Esophagus muscularis mucosa (tissue), 4 donors: ENCODE measurements around the gene FRRS1. TPM values are rescaled to one million over a fixed set of nuclear protein-coding genes. Genes with fewer than 3 reads are reported as not detected.

Experiments used
- DNase-seq: peaks from one replicate; pipeline ENCODE4 v3.0.0-alpha.2; 2017; ENCODE audit errors: extremely low spot score
- H3K27ac ChIP-seq, 4 donors: fragments of 200-600 bp; sonication (generic); replicated peaks in 1 of 4; 1 replicate in 3 of 4; 2 replicates in 1 of 4; pipeline ENCODE4 v1.5.1; 2016 to 2019; ENCODE audit warnings: mild to moderate bottlenecking in 1 of 4
- H3K27me3 ChIP-seq, 4 donors: fragments of 200-600 bp; sonication (generic); one replicate each; pipeline versions ENCODE4 v1.5.1 to v1.6.0; 2016 to 2019
- H3K36me3 ChIP-seq, 4 donors: fragments of 200-600 bp; sonication (generic); one replicate each; pipeline ENCODE4 v1.5.1; 2016 to 2019
- H3K4me1 ChIP-seq, 4 donors: fragments of 200-600 bp; sonication (generic); one replicate each; pipeline ENCODE4 v1.5.1; 2016 to 2019
- H3K4me3 ChIP-seq, 4 donors: fragments of 200-600 bp; sonication (generic); 1 replicate in 2 of 4; 2 replicates in 2 of 4; pipeline ENCODE4 v1.5.1; 2016 to 2019; ENCODE audit warnings: mild to moderate bottlenecking in 4 of 4, moderate library complexity in 1 of 4
- H3K9me3 ChIP-seq, 4 donors: fragments of 200-600 bp; sonication (generic); 1 replicate in 3 of 4; 2 replicates in 1 of 4; pipeline ENCODE4 v1.5.1; 2016 to 2019
- CTCF ChIP-seq, 3 experiments: fragments of 200-600 bp in 2 of 3; fragments of 450-650 bp in 1 of 3; sonication (generic) in 2 of 3; IDR thresholded peaks; one replicate each; pipeline ENCODE4 v1.5.1; 2017 to 2019; ENCODE audit warnings: antibody characterized with exemption in 3 of 3, mild to moderate bottlenecking in 2 of 3, moderate library complexity in 1 of 3
- EP300 ChIP-seq: sonication (generic); formaldehyde crosslinking; IDR thresholded peaks from one replicate; pipeline ENCODE4 v1.6.1; 2017; ENCODE audit warnings: antibody characterized with exemption
- POLR2A ChIP-seq: fragments of 450-650 bp; IDR thresholded peaks from one replicate; pipeline ENCODE4 v1.6.1; 2017; ENCODE audit warnings: antibody characterized with exemption, moderate library complexity, mild to moderate bottlenecking, low read depth
- POLR2AphosphoS5 ChIP-seq, 2 donors: sonication (generic); formaldehyde crosslinking; IDR thresholded peaks; one replicate each; pipeline ENCODE4 v1.6.1; 2017; ENCODE audit warnings: antibody characterized with exemption in 2 of 2
- WGBS: methylation state at CpG from one replicate; pipeline ENCODE4 v1.1.5; 2018; 5-methylcytosine and 5-hydroxymethylcytosine counted together
- intact Hi-C: fragments of 100-400 bp; cut with DNase I; formaldehyde crosslinking; loops from one replicate; pipeline ENCODE4 v1.15.1; 2023
- total RNA-seq, 4 donors: library from RNA; depleted of rRNA; stranded (reverse); fragments of >200 nt; gene quantifications; one replicate each; pipeline versions ENCODE4 v1.1.0 to v1.2.1, GENCODE V29; 2016

FRRS1 gene
- total RNA-seq, 4 donors from 2014 or later: 3.0 to 5.0 (median 3.2) TPM

- H3K4me1 ChIP-seq: no peaks in the 10 kb centered on the region
- intact Hi-C loops: loop anchor here (5.0 kb wide), 1 partner anchor 529 kb away; no protein-coding TSS in a partner anchor
- H3K27me3 ChIP-seq: no peaks in the 10 kb centered on the region
- H3K9me3 ChIP-seq: no peaks in the 10 kb centered on the region
- H3K4me3 ChIP-seq: no peak overlapping the region
- peaks cover 0 to 43% (median 16%) of the 10 kb centered on the region in 4 donors for H3K36me3 ChIP-seq
- DNase-seq: no peak
- no peak overlapping the region for H3K27ac ChIP-seq
- WGBS: 97% methylated on average over 4 of the region's 4 CpGs
- TF ChIP-seq POLR2A (no peak), EP300 (no peak), CTCF (IDR thresholded peaks at IDR 0.05) (no peak), POLR2AphosphoS5 (IDR thresholded peaks at IDR 0.05) (no peak)
Observed at GRCh38 chr1:99710994-99711393, 55.4 kb downstream of the FRRS1 start.

- Histone ChIP-seq H3K4me1 (peaks cover 0 to 6% (median 3%) of the 10 kb centered on the region in 4 donors), H3K27me3 (no peaks in the 10 kb centered on the region), H3K27ac (no peak overlapping the region), H3K36me3 (peaks cover 0 to 33% (median 11%) of the 10 kb centered on the region in 4 donors), H3K9me3 (no peaks in the 10 kb centered on the region), H3K4me3 (no peak overlapping the region)
- TF ChIP-seq CTCF (IDR thresholded peaks at IDR 0.05): peak; percentile 81 to 88 (median 88)
- no peak for TF ChIP-seq EP300
- 13% methylated on average over 4 of the region's 4 CpGs for WGBS
- no peak for DNase-seq
- intact Hi-C loops: loop anchor here (5.0 kb wide), 1 partner anchor 225 kb away; no protein-coding TSS in a partner anchor
Observed at GRCh38 chr1:99707535-99708142, 58.8 kb downstream of the FRRS1 start.

GRCh38 chr1:99705385-99705784 is 61.0 kb downstream of the FRRS1 start:
- H3K27me3 ChIP-seq: no peaks in the 10 kb centered on the region
- intact Hi-C loops: loop anchor here (5.0 kb wide), 1 partner anchor 223 kb away; no protein-coding TSS in a partner anchor
- no peaks in the 10 kb centered on the region for H3K9me3 ChIP-seq
- peaks cover 0 to 6% (median 3%) of the 10 kb centered on the region in 4 donors for H3K4me1 ChIP-seq
- DNase-seq: no peak
- H3K36me3 ChIP-seq: peaks cover 0 to 14% (median 6%) of the 10 kb centered on the region in 4 donors
- no peak overlapping the region for H3K27ac ChIP-seq
- no peak overlapping the region for H3K4me3 ChIP-seq
- TF ChIP-seq EP300: no peak
- TF ChIP-seq POLR2A: no peak
- TF ChIP-seq CTCF (IDR thresholded peaks at IDR 0.05): no peak
- TF ChIP-seq POLR2AphosphoS5 (IDR thresholded peaks at IDR 0.05): no peak

GRCh38 chr1:99704356-99704816 is 62.0 kb downstream of the FRRS1 start:
- TF ChIP-seq CTCF (IDR thresholded peaks at IDR 0.05) (no peak), EP300 (no peak), POLR2AphosphoS5 (IDR thresholded peaks at IDR 0.05) (no peak), POLR2A (no peak)
- intact Hi-C loops: no loop called here
- Histone ChIP-seq H3K9me3 (no peaks in the 10 kb centered on the region), H3K27me3 (no peaks in the 10 kb centered on the region), H3K4me3 (no peak overlapping the region), H3K36me3 (peaks cover 0 to 8% (median 0%) of the 10 kb centered on the region in 4 donors), H3K27ac (no peak overlapping the region), H3K4me1 (peaks cover 0 to 6% (median 3%) of the 10 kb centered on the region in 4 donors)
- WGBS: 82% methylated on average over 17 of the region's 17 CpGs
- DNase-seq: no peak

- H3K4me3 ChIP-seq: no peak overlapping the region
- no peaks in the 10 kb centered on the region for H3K9me3 ChIP-seq
- no peak for TF ChIP-seq POLR2A
- no peak for TF ChIP-seq POLR2AphosphoS5 (IDR thresholded peaks at IDR 0.05)
- no peak for TF ChIP-seq CTCF (IDR thresholded peaks at IDR 0.05)
- TF ChIP-seq EP300: no peak
- no peak for DNase-seq
- intact Hi-C loops: no loop called here
- H3K36me3 ChIP-seq: no peaks in the 10 kb centered on the region
- H3K27ac ChIP-seq: no peak overlapping the region
- H3K27me3 ChIP-seq: no peaks in the 10 kb centered on the region
- H3K4me1 ChIP-seq: peaks cover 0 to 6% (median 3%) of the 10 kb centered on the region in 4 donors
Observed at GRCh38 chr1:99702221-99702620, 64.2 kb downstream of the FRRS1 start.
